Motor neuron (in vitro differentiated cells): ENCODE results near the gene TTC7B. TPM values are rescaled to one million over a fixed set of nuclear protein-coding genes. Genes with fewer than 3 reads are reported as not detected.

Experiments
- ATAC-seq, 8 experiments: fragments of 200-7000 bp; cut with Tn5 transposase; replicated peaks in 6 of 8; 2 replicates each; pipeline ENCODE4 v1.8.0; 2021; ENCODE audit warnings: mild to moderate bottlenecking in 8 of 8, moderate library complexity in 8 of 8
- H3K27ac ChIP-seq, 2 donors: fragments of 250-450 bp; sonication (Bioruptor Pico); 2 replicates each; pipeline ENCODE4 v1.9.0; 2021; ENCODE audit warnings: antibody characterized with exemption in 2 of 2, mild to moderate bottlenecking in 2 of 2, moderate library complexity in 1 of 2
- H3K4me1 ChIP-seq, 2 donors: fragments of 250-450 bp; sonication (Bioruptor Pico); replicated peaks in 1 of 2; 2 replicates each; pipeline ENCODE4 v1.6.1; 2021; ENCODE audit warnings: antibody characterized with exemption in 2 of 2, mild to moderate bottlenecking in 2 of 2, moderate library complexity in 1 of 2
- H3K4me3 ChIP-seq, 5 donors: fragments of 250-450 bp; sonication (Bioruptor Pico); 2 replicates each; pipeline ENCODE4 v1.9.0; 2021; ENCODE audit warnings: antibody characterized with exemption in 5 of 5, mild to moderate bottlenecking in 5 of 5, moderate library complexity in 4 of 5
- whole genome bisulfite sequencing, 10 experiments: fragments of 450-650 bp; shearing (Covaris generic); methylation state at CpG; one replicate each; pipeline ENCODE4 v1.0.0; 2022; 5-methylcytosine and 5-hydroxymethylcytosine counted together
- in situ Hi-C, 9 experiments: fragments of 400-800 bp; cut with MboI; loops; one replicate each; pipeline ENCODE4 v1.15.0; 2021; ENCODE audit warnings: low sequenced_read_pairs in 9 of 9, low pct_unique_long_range_greater_than_20kb in 2 of 9; ENCODE audit not compliant: unreplicated experiment in 9 of 9
- total RNA-seq, 8 experiments: library from RNA; unstranded; fragments of 300-600 nt; gene quantifications; 2 replicates each; pipeline versions ENCODE4 v1.2.3 to v1.2.4, GENCODE V29; 2022

The TTC7B gene
- total RNA-seq, 8 experiments from 2014 or later, result 0.81 to 38.2 (median 22.8) TPM

DNA sequence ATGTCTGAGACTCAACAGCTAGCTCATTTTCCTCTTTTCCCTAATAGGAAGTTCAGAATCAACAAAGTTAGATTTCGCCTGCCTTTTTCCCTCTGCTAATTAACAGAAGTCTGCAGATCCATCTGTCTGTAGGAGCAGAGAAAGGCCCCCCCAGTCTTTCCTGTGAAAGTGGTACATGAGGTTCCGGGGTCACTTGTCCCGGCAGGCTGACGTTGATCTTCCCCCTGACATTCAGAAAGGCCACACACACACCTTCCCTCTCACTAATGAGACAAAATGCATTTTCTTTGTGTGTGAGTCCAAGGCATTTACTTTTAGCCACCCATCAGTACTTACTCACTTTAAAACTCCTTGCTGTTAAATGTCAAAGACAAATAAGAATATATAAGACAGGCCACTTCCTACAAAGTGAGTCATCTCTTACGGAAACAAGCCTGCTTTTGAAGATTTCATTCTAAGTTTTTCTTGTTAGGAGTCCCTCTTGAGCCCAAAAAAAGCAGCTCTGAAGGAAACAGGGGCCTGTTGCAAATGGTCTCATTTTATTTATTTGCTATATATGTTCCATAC, 138.7 kb downstream of the TTC7B start:
- peaks cover 19 to 22% of the 10 kb centered on the region in 2 donors for H3K4me1 ChIP-seq
- in situ Hi-C loops, result loop anchor here in 3 of 9 experiments (25.0 kb wide), 2 partner anchors 265 to 290 kb away; partner anchors contain the start of gene CALM1 (in 1 of the 3)
- H3K27ac ChIP-seq, result no peak overlapping the region
- no peak overlapping the region for H3K4me3 ChIP-seq
- ATAC-seq, result peak in 1 of 8 experiments; percentile 6
- WGBS, 10 experiments, result 48 to 89% (median 63%) methylated on average over 1 to 5 of the region's 5 CpGs; no CpG with 5 or more reads in 1 of the 10 experiments

DNA sequence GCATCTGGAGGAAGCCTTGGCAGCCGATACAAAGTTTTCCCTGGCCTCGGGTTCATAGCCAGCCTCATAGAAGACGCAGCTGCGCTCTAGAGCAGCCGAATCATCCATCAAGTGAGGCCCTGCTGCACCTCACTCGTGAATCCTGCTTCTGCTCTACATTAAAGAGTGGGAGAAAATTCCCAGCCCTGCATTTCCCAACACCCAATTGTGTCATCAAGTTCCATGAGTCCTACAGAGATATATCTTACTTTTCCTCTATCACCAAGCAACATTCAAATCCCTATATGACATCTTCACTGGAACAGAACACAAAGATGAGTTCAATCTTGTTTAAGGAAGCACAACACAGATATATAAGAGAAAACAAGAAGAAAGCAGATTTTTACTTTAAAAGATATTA, 139.3 kb downstream of the TTC7B start:
- WGBS, 10 experiments, result 40 to 100% (median 62%) methylated on average over 1 to 2 of the region's 6 CpGs; no CpG with 5 or more reads in 5 of the 10 experiments
- peak in 4 of 8 experiments; percentile 48 to 77 (median 55) for ATAC-seq
- Histone ChIP-seq H3K4me1 (peaks cover 18 to 22% of the 10 kb centered on the region in 2 donors), H3K4me3 (no peak overlapping the region), H3K27ac (no peak overlapping the region)
- in situ Hi-C loops, result loop anchor here in 3 of 9 experiments (25.0 kb wide), 2 partner anchors 265 to 290 kb away; partner anchors contain the start of gene CALM1 (in 1 of the 3)

DNA sequence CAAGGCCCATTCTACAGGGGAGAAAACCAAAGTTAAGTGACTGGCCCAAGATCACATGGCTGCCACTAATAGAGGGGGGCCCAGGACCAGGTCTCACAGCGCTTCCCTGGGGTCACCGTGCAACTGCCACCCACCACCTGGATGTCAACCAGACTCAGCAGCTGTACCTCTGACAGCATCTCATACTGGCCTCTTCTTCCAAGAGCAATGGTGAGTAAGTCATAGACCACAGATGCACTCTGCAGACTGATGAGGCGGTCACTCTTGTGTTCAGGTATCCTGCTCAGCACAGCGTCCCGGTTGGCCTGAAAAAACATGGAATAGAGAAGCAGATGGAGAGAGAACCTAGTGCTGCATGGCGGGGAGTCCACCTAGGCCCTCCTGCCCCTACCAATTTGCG, 139.9 kb downstream of the TTC7B start:
- no peak overlapping the region for H3K27ac ChIP-seq
- peaks cover 21 to 24% of the 10 kb centered on the region in 2 donors for H3K4me1 ChIP-seq
- H3K4me3 ChIP-seq, result no peak overlapping the region
- in situ Hi-C loops, result loop anchor here in 3 of 9 experiments (25.0 kb wide), 2 partner anchors 264 to 289 kb away; partner anchors contain the start of gene CALM1 (in 1 of the 3)
- WGBS, 10 experiments, result 100% methylated on average over 1 to 3 of the region's 7 CpGs; no CpG with 5 or more reads in 8 of the 10 experiments
- peak in 1 of 8 experiments; percentile 7 for ATAC-seq

DNA sequence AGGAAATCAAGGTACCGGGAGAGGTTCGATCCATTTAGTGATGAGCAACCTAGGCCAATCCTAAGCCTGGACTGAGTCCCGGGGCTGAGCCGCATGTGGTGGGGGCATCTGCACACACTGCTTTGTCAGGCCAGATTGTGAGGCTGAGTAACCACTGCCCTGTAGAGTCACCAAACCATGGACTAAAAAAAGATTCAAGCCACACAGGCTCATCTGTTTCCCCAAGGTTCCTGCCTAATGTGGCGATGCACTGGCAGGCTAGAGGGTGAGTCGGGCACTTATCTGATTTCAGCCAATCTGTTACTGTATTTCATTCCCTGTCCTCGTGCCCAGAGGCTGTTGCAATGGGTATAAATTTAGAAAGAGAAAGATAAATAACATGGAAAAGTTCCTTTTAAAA, 140.8 kb downstream of the TTC7B start:
- Histone ChIP-seq H3K27ac (no peak overlapping the region), H3K4me1 (peaks cover 23 to 27% of the 10 kb centered on the region in 2 donors), H3K4me3 (no peak overlapping the region)
- WGBS, 10 experiments, result 45 to 100% (median 90%) methylated on average over 1 to 7 of the region's 7 CpGs; no CpG with 5 or more reads in 3 of the 10 experiments
- no peak for ATAC-seq
- in situ Hi-C loops, result loop anchor here in 3 of 9 experiments (25.0 kb wide), 2 partner anchors 263 to 288 kb away; partner anchors contain the start of gene CALM1 (in 1 of the 3)

DNA sequence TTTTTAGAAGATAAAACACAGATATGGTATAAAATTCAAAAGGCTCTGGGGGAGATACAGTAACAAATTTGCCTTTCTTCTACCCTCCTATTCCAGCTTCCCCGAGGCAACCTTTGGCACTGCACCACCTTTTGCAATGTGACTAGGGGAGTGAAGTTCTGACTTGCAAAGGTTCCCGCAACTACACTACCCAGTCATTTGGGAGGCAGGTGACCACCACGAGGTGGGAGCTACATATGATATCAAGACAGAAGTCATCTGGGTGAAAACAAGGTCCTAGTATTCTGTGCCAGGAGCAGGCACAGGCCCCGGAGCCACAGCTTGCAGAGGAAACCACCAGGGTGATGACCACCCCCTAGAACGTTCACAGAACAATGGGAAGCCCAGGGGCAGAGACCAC, 141.5 kb downstream of the TTC7B start:
- WGBS, 10 experiments, result 40 to 100% (median 82%) methylated on average over 1 of the region's 5 CpGs; no CpG with 5 or more reads in 6 of the 10 experiments
- H3K27ac ChIP-seq, result no peak overlapping the region
- peaks cover 23 to 27% of the 10 kb centered on the region in 2 donors for H3K4me1 ChIP-seq
- in situ Hi-C loops, result loop anchor here in 3 of 9 experiments (25.0 kb wide), 2 partner anchors 262 to 287 kb away; partner anchors contain the start of gene CALM1 (in 1 of the 3)
- no peak overlapping the region for H3K4me3 ChIP-seq
- ATAC-seq, result no peak

DNA sequence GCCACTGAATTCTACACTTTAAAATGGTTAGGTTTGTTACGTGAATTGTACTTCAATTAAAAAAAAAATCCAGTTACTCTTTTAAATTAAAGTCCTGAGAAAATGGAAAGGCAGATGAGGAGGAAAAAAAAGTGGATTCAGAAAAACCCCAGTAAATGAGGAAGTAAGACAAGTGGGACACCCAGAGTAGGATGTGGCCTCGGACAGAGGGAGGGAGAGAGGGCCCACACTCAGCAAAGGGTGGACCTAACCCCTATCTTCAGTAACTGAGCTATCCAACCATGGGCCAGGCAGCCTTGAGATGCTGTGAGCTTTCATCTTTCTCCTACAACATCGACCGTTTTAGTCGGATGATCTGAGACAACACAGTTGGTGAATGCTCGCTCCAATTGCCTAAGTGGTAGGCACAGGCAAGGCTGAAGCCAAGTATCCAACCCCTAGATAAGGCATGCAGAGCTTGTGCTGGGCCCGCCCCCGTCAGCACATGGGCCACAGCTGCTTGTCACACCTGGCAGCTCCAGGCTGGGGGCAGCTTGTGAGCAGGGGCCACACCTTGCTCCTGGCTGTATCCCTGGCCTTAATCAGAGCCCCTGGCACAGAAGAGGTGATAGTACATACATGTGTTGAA, 142.1 kb downstream of the TTC7B start:
- WGBS, 10 experiments, result 70 to 100% (median 93%) methylated on average over 1 to 5 of the region's 8 CpGs; no CpG with 5 or more reads in 1 of the 10 experiments
- in situ Hi-C loops, result no loop called here
- Histone ChIP-seq H3K4me3 (no peak overlapping the region), H3K4me1 (peaks cover 23 to 27% of the 10 kb centered on the region in 2 donors), H3K27ac (no peak overlapping the region)
- ATAC-seq, result no peak

DNA sequence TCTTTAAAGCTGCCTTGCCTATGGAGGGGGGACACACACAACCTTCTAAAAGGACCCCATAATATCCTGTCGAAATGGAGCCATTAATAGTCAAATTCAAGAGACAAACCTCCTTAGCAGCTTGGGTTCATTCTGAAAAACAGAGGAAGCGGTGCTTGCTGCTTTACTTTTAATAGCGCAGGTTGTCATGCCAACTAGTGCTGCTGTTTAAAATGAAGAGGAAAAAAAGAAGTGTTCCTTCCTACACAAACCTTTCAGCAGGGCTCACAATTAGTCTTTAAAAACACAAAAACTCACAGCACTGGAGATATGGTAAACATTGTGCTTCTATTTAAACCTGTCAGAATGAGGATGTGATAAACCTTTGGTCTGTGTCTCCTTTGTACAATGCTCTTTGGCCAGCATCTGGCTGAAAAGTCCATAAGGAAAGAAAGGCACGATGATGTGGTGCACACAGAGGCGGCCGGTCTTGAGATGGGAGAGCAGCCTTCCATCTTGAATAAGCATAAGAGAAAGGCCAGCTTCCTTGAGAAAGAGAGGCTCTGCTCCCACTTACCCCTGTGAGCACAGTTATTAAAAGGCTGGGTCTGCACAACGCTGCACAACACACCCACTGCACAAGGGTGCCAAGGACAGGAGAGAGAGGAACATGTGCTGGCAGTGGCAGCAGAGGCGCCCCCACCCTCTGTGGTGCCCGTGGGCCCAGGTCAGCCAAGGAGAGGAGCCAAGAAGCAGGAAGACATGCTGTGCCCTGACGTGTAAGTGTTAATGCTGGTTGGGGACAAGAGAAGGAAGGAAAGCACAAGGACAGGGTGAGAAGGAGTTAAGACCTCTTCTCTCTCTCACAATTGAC, 144.6 kb downstream of the TTC7B start:
- peak in 3 of 8 experiments; percentile 53 to 92 (median 72) for ATAC-seq
- peaks cover 8 to 14% of the 10 kb centered on the region in 2 donors for H3K4me1 ChIP-seq
- 33 to 100% (median 53%) methylated on average over 1 to 8 of the region's 10 CpGs for WGBS, 10 experiments
- H3K27ac ChIP-seq, result peak overlapping the region in 1 of 2 donors; percentile 71
- no peak overlapping the region for H3K4me3 ChIP-seq
- in situ Hi-C loops, result no loop called here

DNA sequence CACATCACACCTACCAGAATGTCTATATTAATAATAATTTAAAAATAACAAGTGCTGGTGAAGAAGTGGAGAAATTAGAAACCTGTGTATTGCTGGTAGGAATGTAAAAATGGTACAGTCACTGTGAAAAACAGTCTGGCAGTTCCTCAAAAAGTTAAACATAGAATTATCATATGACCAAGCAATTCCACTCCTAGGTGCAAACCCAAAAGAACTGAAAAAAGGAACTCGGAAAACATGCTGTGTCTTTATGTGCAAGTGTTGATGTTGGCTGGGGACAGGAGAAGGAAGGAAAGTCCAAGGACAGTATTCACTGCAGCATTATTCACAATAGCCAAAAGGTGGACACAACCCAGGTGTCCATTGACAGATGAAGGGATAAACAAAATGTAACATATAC, 146.5 kb downstream of the TTC7B start:
- no peak for ATAC-seq
- WGBS, 10 experiments, result 63 to 100% (median 100%) methylated on average over 1 of the region's 1 CpG; no CpG with 5 or more reads in 1 of the 10 experiments
- Histone ChIP-seq H3K27ac (no peak overlapping the region), H3K4me3 (no peak overlapping the region), H3K4me1 (peaks cover 5 to 13% of the 10 kb centered on the region in 2 donors)
- in situ Hi-C loops, result no loop called here

DNA sequence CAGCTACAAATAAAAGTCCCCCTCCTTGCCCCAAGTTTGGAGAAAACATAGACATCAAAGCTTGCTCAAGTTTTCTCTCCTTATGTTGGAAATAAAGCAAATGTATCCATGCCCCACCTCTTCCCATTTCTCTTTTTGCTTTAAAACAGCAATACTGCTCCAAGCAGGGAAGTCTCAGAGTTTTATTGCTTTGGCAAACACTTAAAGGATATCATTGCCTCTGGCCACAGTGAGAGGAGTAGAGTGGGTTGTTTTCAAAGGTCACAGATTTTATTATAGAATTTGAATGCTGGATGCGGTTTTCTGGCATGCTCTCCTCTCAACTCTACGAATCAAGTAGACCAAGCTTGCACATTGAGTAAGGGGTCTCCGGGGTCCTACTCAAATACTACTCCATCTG, 149.7 kb downstream of the TTC7B start:
- 20 to 100% (median 86%) methylated on average over 1 to 3 of the region's 3 CpGs; no CpG with 5 or more reads in 1 of the 10 experiments for WGBS, 10 experiments
- ATAC-seq, result peak in 1 of 8 experiments; percentile 31
- H3K27ac ChIP-seq, result no peak overlapping the region
- H3K4me3 ChIP-seq, result no peak overlapping the region
- H3K4me1 ChIP-seq, result peaks cover 9 to 13% of the 10 kb centered on the region in 2 donors
- in situ Hi-C loops, result no loop called here

DNA sequence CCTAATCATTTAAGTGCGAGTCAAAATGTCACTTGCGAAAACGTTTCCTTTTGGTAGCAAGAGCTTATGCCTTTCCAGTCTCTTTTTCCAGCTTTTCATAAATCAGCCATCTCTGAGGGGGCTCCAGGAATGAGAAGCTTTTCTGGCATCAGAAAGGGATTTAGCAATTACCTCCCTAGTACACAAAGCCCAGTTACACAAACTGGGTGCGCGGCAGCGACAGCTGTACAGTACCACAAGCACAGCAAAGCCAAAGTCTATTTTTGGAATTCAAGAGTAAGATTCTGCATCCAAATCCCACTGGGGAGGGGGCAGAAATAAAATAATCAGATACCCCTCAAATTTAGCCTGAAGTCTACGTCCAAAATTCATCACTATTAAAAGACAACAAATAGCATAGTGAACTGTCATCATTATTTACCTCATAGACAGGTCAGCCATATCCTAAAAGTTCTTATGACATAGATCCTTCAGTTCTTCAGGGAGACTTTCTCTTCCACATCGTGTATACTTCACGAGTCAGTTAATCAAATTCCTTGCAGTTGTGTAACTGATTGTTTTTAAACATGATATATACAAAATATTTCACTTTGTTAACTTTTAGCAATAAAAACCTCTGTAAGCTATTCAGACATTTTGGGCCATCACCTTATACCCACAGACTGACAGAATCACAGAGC, 150.8 kb downstream of the TTC7B start:
- H3K27ac ChIP-seq, result no peak overlapping the region
- H3K4me1 ChIP-seq, result peaks cover 11 to 13% of the 10 kb centered on the region in 2 donors
- 67 to 100% (median 87%) methylated on average over 4 to 9 of the region's 9 CpGs for WGBS, 10 experiments
- no peak overlapping the region for H3K4me3 ChIP-seq
- ATAC-seq, result no peak
- in situ Hi-C loops, result no loop called here

DNA sequence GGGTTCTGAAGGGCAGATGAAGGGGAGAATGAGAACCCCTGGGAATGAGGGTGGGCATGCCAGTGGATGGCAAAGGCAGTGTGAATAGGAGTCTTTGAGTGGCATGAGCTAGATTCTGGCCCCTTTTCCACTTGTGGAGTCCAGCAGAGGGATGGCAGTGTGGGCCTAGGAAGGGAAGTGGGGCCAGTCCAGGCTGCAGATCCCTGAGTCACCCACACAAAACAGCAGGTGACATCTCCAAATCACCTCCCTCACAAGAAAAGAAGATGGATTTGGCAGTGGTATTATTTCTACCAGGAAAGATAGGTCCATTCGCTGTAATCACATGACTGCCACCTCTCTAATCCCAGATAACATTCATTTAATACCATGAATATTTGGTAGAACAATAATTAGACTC, 151.3 kb downstream of the TTC7B start:
- in situ Hi-C loops, result no loop called here
- 43 to 100% (median 90%) methylated on average over 1 of the region's 1 CpG; no CpG with 5 or more reads in 6 of the 10 experiments for WGBS, 10 experiments
- H3K27ac ChIP-seq, result no peak overlapping the region
- peaks cover 11 to 13% of the 10 kb centered on the region in 2 donors for H3K4me1 ChIP-seq
- ATAC-seq, result no peak
- H3K4me3 ChIP-seq, result no peak overlapping the region

DNA sequence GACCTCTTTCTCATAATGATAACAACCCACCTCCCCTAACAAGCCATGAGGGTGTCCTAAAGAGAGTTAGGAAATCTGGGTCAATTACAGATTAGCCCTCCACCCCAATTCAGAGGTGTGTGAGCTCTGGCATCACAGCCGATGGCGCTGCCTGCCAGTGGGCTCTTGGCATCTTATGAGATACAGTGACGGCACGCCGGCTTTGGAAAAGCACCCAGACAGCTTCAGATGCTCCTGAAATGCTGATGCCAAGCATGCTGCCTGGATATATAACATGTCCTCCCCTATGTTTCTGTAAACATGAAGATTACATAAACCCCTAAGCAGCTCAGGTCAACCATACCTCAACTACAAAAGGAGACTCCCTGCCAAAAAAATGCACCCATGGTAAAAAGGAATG, 152.6 kb downstream of the TTC7B start:
- Histone ChIP-seq H3K4me1 (peaks cover 11 to 13% of the 10 kb centered on the region in 2 donors), H3K4me3 (no peak overlapping the region), H3K27ac (no peak overlapping the region)
- 92 to 100% (median 100%) methylated on average over 1 to 5 of the region's 5 CpGs; no CpG with 5 or more reads in 6 of the 10 experiments for WGBS, 10 experiments
- no peak for ATAC-seq
- in situ Hi-C loops, result no loop called here
